Ovary (tissue), 9 donors: Measurements from ENCODE around the gene CYB5A. TPM values are rescaled to one million over a fixed set of nuclear protein-coding genes. Genes with fewer than 3 reads are reported as not detected.

Experiments used
- DNase-seq, 5 donors: peaks; one replicate each; pipeline ENCODE4 v3.0.0-alpha.2; 2019 to 2020
- H3K27ac ChIP-seq, 2 donors: fragments of 200-600 bp; one replicate each; pipeline versions ENCODE4 v1.5.1 to v1.8.0; 2019 to 2022
- H3K27me3 ChIP-seq: fragments of 200-600 bp; one replicate; pipeline ENCODE4 v1.8.0; 2022
- H3K36me3 ChIP-seq: fragments of 200-600 bp; sonication (generic); one replicate; pipeline ENCODE4 v1.5.1; 2019
- H3K4me1 ChIP-seq: one replicate; pipeline ENCODE4 v1.8.1; 2013; ENCODE audit warnings: mild to moderate bottlenecking, moderate library complexity; ENCODE audit not compliant: insufficient read depth
- H3K4me3 ChIP-seq: fragments of 200-600 bp; sonication (generic); one replicate; pipeline ENCODE4 v1.5.1; 2017
- H3K9me3 ChIP-seq, 2 donors: fragments of 200-600 bp in 1 of 2; sonication (generic) in 1 of 2; one replicate each; pipeline versions ENCODE4 v1.5.1 to v1.8.1; 2013 to 2019; ENCODE audit warnings: mild to moderate bottlenecking in 1 of 2, moderate library complexity in 1 of 2
- CTCF ChIP-seq, 3 donors: fragments of 450-650 bp in 2 of 3; fragments of 200-600 bp in 1 of 3; IDR thresholded peaks; one replicate each; pipeline versions ENCODE4 v1.5.1 to v1.8.0; 2016 to 2022; ENCODE audit warnings: antibody characterized with exemption in 3 of 3, mild to moderate bottlenecking in 1 of 3
- EP300 ChIP-seq: sonication (generic); formaldehyde crosslinking; IDR thresholded peaks from one replicate; pipeline ENCODE4 v1.6.1; 2017; ENCODE audit warnings: antibody characterized with exemption
- POLR2A ChIP-seq: fragments of 450-650 bp; IDR thresholded peaks from one replicate; pipeline ENCODE4 v1.6.1; 2017; ENCODE audit warnings: antibody characterized with exemption, mild to moderate bottlenecking, moderate library complexity
- WGBS, 3 donors: extraction: QIAGEN DNeasy Blood & Tissue Kit in 1 of 3; methylation state at CpG; one replicate each; pipeline versions ENCODE4 v1.1.5 to v1.1.7; 2013 to 2017; 5-methylcytosine and 5-hydroxymethylcytosine counted together
- intact Hi-C, 4 donors: fragments of 100-400 bp; cut with DNase I; formaldehyde crosslinking; loops; one replicate each; pipeline versions ENCODE4 v1.11.0 to v1.15.1; 2022 to 2023
- polyA plus RNA-seq, 2 donors: library from polyadenylated mRNA; stranded (reverse); fragments of 200-250 nt in 1 of 2; fragments of 350-450 nt in 1 of 2; fragmentation: Illumina TruSeq in 1 of 2; extraction: RNeasy Lipid Tissue Mini Kit (QIAGEN cat#74804) in 1 of 2; gene quantifications; one replicate each; pipeline ENCODE4 v1.2.3, GENCODE V29; 2013 to 2014
- total RNA-seq, 7 donors: library from RNA; depleted of rRNA in 2 of 7; stranded (reverse); fragments of >200 nt in 2 of 7; fragmentation: NEBNext Ultra II Directional in 3 of 7; extraction: Animal tissue kit (Norgen Biotek cat#: 25700) in 3 of 7; gene quantifications; one replicate each; pipeline versions ENCODE4 v1.1.0 to v1.2.4, GENCODE V29; 2016 to 2023
- donor health status: DM: no; HTN: no; CAD: no; lungs with moderate emphysema.
- donor health status: DM: no; HTN: no; CAD: no.
- donor health status: Bipolar disorder and iron deficiency.
- donor health status: DM: yes; HTN: yes; CAD: no.
- donor health status: DM: no; HTN: no; CAD: no.
- donor health status: DM: yes; HTN: yes; CAD: no.

Gene CYB5A
- total and polyA plus RNA-seq, 9 donors, result 158 to 454 (median 293) TPM

- TF ChIP-seq CTCF (IDR thresholded peaks at IDR 0.05), result no peak
- no peak for TF ChIP-seq EP300
- no peak for TF ChIP-seq POLR2A
- no peak for DNase-seq
- no peaks in the 10 kb centered on the region for H3K36me3 ChIP-seq
- no peak overlapping the region for H3K4me3 ChIP-seq
- peaks cover 14% of the 10 kb centered on the region for H3K4me1 ChIP-seq
- intact Hi-C loops, result no loop called here
- 76 to 87% (median 76%) methylated on average over 4 of the region's 4 CpGs for WGBS, 3 donors
- no peak overlapping the region for H3K27ac ChIP-seq
- H3K27me3 ChIP-seq, result no peaks in the 10 kb centered on the region
- no peaks in the 10 kb centered on the region for H3K9me3 ChIP-seq
Observed at GRCh38 chr18:74243127-74243526, 48.6 kb downstream of the CYB5A start.

- 67 to 70% (median 67%) methylated on average over 17 of the region's 17 CpGs for WGBS, 3 donors
- DNase-seq, result no peak
- TF ChIP-seq CTCF (IDR thresholded peaks at IDR 0.05) (no peak), POLR2A (no peak), EP300 (no peak)
- H3K9me3 ChIP-seq, result no peaks in the 10 kb centered on the region
- H3K4me1 ChIP-seq, result peaks cover 13% of the 10 kb centered on the region
- no peaks in the 10 kb centered on the region for H3K36me3 ChIP-seq
- no peaks in the 10 kb centered on the region for H3K27me3 ChIP-seq
- H3K27ac ChIP-seq, result no peak overlapping the region
- intact Hi-C loops, result no loop called here
- no peak overlapping the region for H3K4me3 ChIP-seq
Observed at GRCh38 chr18:74242438-74243096, 49.2 kb downstream of the CYB5A start.

DNA sequence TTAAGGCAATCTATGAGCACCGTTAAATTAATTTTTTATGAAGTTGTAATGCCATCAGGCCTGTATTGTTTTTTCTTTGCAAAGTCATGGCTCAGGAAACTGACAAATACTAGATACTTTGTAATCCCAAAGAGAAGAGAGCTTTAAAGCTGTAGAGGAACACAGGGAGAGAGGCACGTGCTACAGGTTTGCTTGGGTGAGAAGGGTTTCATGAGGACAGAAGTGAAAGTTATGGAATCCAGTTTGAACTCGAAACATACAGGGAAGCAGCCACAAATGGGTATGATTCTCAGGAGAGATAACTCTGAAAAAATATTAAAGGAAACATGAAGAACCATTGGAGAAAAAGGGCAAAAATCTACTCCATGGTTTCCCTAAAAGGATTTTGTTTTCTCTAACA is 49.8 kb downstream of the CYB5A start:
- Histone ChIP-seq H3K27me3 (no peaks in the 10 kb centered on the region), H3K9me3 (no peaks in the 10 kb centered on the region), H3K4me1 (peaks cover 11% of the 10 kb centered on the region), H3K4me3 (no peak overlapping the region), H3K36me3 (no peaks in the 10 kb centered on the region), H3K27ac (no peak overlapping the region)
- 88 to 89% (median 88%) methylated on average over 3 of the region's 3 CpGs for WGBS, 3 donors
- no peak for TF ChIP-seq POLR2A
- no peak for TF ChIP-seq EP300
- TF ChIP-seq CTCF (IDR thresholded peaks at IDR 0.05), result no peak
- no peak for DNase-seq
- intact Hi-C loops, result no loop called here

GRCh38 chr18:74241426-74241825 is 50.3 kb downstream of the CYB5A start:
- intact Hi-C loops, result no loop called here

More at GRCh38 chr18:74241426-74241825, 50.3 kb downstream of the CYB5A start:
- Histone ChIP-seq H3K27me3 (no peaks in the 10 kb centered on the region), H3K27ac (no peak overlapping the region), H3K9me3 (no peaks in the 10 kb centered on the region), H3K4me1 (peaks cover 12% of the 10 kb centered on the region), H3K4me3 (no peak overlapping the region), H3K36me3 (no peaks in the 10 kb centered on the region)
- TF ChIP-seq POLR2A (no peak), EP300 (no peak), CTCF (IDR thresholded peaks at IDR 0.05) (no peak)
- DNase-seq, result no peak
- WGBS, 3 donors, result 86 to 91% (median 91%) methylated on average over 4 of the region's 4 CpGs
